Endothelial cell of umbilical vein (primary cell): Measurements from ENCODE around the gene HIC2. TPM values are rescaled to one million over a fixed set of nuclear protein-coding genes. Genes with fewer than 3 reads are reported as not detected.
"Not testable (repeated sequence)": the region's sequence is repeated elsewhere in the genome, so short reads cannot be mapped to it uniquely, and the experiment has no call there.

Source experiments
- BruUV-seq: library from RNA; stranded (reverse); fragments of 400-500 nt; replicated peaks from 2 replicates; lab custom pipeline; 2021; lab: Mats Ljungman, UMichigan
- CTCF ChIA-PET: fragments of 300-600, 350-600 bp; sonication (Branson Sonifier 250); formaldehyde crosslinking; loops from one replicate; lab custom pipeline; 2021; ENCODE audit warnings: antibody characterized with exemption, inconsistent platforms; lab: Charles Lee
- POLR2A ChIA-PET: fragments of 300-600, 350-600 bp; sonication (Branson Sonifier 250); formaldehyde crosslinking; loops from one replicate; lab custom pipeline; 2021; ENCODE audit warnings: antibody characterized with exemption, inconsistent platforms; lab: Charles Lee
- DNase-seq: peaks from one replicate; pipeline ENCODE4 v3.0.0-alpha.2; 2011; ENCODE audit warnings: low read depth, low spot score
- FAIRE-seq: peaks from 2 replicates; lab custom pipeline; 2011; peaks lifted over from hg19 to GRCh38; lab: Jason Lieb, UNC
- H2AFZ ChIP-seq: 2 replicates; pipeline ENCODE4 v1.6.0; 2012; ENCODE audit warnings: low read depth, low read length, control low read depth, inconsistent platforms
- H3K27ac ChIP-seq: 2 replicates; pipeline ENCODE4 v1.5.1; 2011; ENCODE audit warnings: low read depth, mild to moderate bottlenecking, control low read depth, low read length, moderate library complexity; ENCODE audit not compliant: insufficient read depth
- H3K27me3 ChIP-seq, 2 experiments: 2 replicates each; pipeline versions ENCODE4 v1.6.0 to v1.6.1; 2011; ENCODE audit warnings: low read length in 2 of 2, mixed read lengths in 1 of 2; ENCODE audit not compliant: control insufficient read depth in 2 of 2, insufficient read depth in 2 of 2
- H3K36me3 ChIP-seq, 2 experiments: 2 replicates in 1 of 2; 3 replicates in 1 of 2; pipeline ENCODE4 v1.5.1; 2011; ENCODE audit warnings: low read length in 2 of 2, mild to moderate bottlenecking in 1 of 2, moderate library complexity in 1 of 2; ENCODE audit not compliant: control insufficient read depth in 2 of 2, insufficient read depth in 2 of 2; ENCODE audit errors: extremely low read depth in 1 of 2
- H3K4me1 ChIP-seq: 3 replicates; pipeline ENCODE4 v1.5.1; 2011; ENCODE audit warnings: mild to moderate bottlenecking, low read length; ENCODE audit not compliant: control insufficient read depth, insufficient read depth; ENCODE audit errors: extremely low read depth
- H3K4me2 ChIP-seq: 2 replicates; pipeline ENCODE4 v1.6.1; 2011; ENCODE audit warnings: low read length, control low read depth, mixed read lengths; ENCODE audit not compliant: insufficient read depth
- H3K4me3 ChIP-seq, 3 experiments: fragments of 200-600 bp in 1 of 3; sonication (generic), shearing (Covaris generic) in 1 of 3; replicated peaks in 1 of 3; 2 replicates each; pipeline ENCODE4 v1.5.1; 2011 to 2016; ENCODE audit warnings: control low read depth in 3 of 3, low read length in 3 of 3, mild to moderate bottlenecking in 2 of 3, inconsistent platforms in 1 of 3, low read depth in 1 of 3, moderate library complexity in 1 of 3; ENCODE audit not compliant: insufficient read depth in 1 of 3
- H3K79me2 ChIP-seq: 2 replicates; pipeline ENCODE4 v1.6.0; 2012; ENCODE audit warnings: low read length, inconsistent platforms; ENCODE audit not compliant: control insufficient read depth, insufficient read depth
- H3K9ac ChIP-seq: replicated peaks from 2 replicates; pipeline ENCODE3; 2011; ENCODE audit warnings: low read length, control low read depth; ENCODE audit not compliant: insufficient read depth; ENCODE audit errors: extremely low read depth
- H3K9me1 ChIP-seq: replicated peaks from 3 replicates; pipeline ENCODE4 v1.6.0; 2011; ENCODE audit warnings: mild to moderate bottlenecking, low read length; ENCODE audit not compliant: control insufficient read depth, insufficient read depth; ENCODE audit errors: extremely low read depth
- H3K9me3 ChIP-seq: replicated peaks from 2 replicates; pipeline ENCODE4 v1.5.1; 2012; ENCODE audit warnings: low read length, inconsistent platforms; ENCODE audit not compliant: control insufficient read depth, insufficient read depth
- H4K20me1 ChIP-seq: replicated peaks from 2 replicates; pipeline ENCODE3; 2011; ENCODE audit warnings: mild to moderate bottlenecking, low read length; ENCODE audit not compliant: control insufficient read depth, insufficient read depth; ENCODE audit errors: extremely low read depth
- dilution Hi-C: fragments of 300-500 bp; cut with MboI; formaldehyde crosslinking; loops from one replicate; pipeline ENCODE4 v1.15.0; 2019; ENCODE audit warnings: low sequenced_read_pairs; ENCODE audit not compliant: extremely low pct_ligation_motif_present
- intact Hi-C: fragments of 100-400 bp; cut with micrococcal nuclease; formaldehyde crosslinking; loops from one replicate; pipeline ENCODE4 v1.10.0; 2022
- polyA plus RNA-seq, 4 experiments: library from polyadenylated mRNA; depleted of rRNA in 3 of 4; stranded (reverse) in 3 of 4; unstranded in 1 of 4; fragments of >200 nt; gene quantifications; 2 replicates each; pipeline versions ENCODE4 v1.2.1 to v1.2.3, GENCODE V29; 2011 to 2012; ENCODE audit warnings: missing spikeins in 1 of 4
- total RNA-seq: library from RNA; stranded (reverse); gene quantifications from 2 replicates; pipeline ENCODE4 v1.2.3, GENCODE V29; 2021

HIC2 gene
- total and polyA plus RNA-seq, 2 donors (not counting 3 experiments of a cell fraction or from before 2014, with no cell fraction given): 1.9 to 4.9 TPM

- CTCF ChIA-PET, H3K36me3 ChIP-seq, H3K4me1 ChIP-seq, H3K79me2 ChIP-seq, H3K9me3 ChIP-seq, H3K9ac ChIP-seq, POLR2A ChIA-PET, dilution Hi-C loops, H3K27ac ChIP-seq, DNase-seq, H2AFZ ChIP-seq, BruUV-seq, FAIRE-seq, H3K4me2 ChIP-seq, intact Hi-C loops, H3K9me1 ChIP-seq, H4K20me1 ChIP-seq, H3K27me3 ChIP-seq, H3K4me3 ChIP-seq: not testable (repeated sequence)
Observed at GRCh38 chr22:21489149-21489680, 72.0 kb downstream of the HIC2 start.

GRCh38 chr22:21490556-21490955, 73.4 kb downstream of the HIC2 start:
- POLR2A ChIA-PET, H4K20me1 ChIP-seq, H3K27me3 ChIP-seq, dilution Hi-C loops, BruUV-seq, H3K4me1 ChIP-seq, H3K9ac ChIP-seq, H2AFZ ChIP-seq, H3K4me2 ChIP-seq, CTCF ChIA-PET, H3K27ac ChIP-seq, H3K9me1 ChIP-seq, H3K4me3 ChIP-seq, H3K79me2 ChIP-seq, H3K9me3 ChIP-seq, FAIRE-seq, H3K36me3 ChIP-seq, intact Hi-C loops, DNase-seq: not testable (repeated sequence)

- H3K27me3 ChIP-seq, H3K4me1 ChIP-seq, H3K4me3 ChIP-seq, H3K9ac ChIP-seq, H3K36me3 ChIP-seq, H2AFZ ChIP-seq, H3K4me2 ChIP-seq, intact Hi-C loops, H3K27ac ChIP-seq, H3K79me2 ChIP-seq, H3K9me3 ChIP-seq, POLR2A ChIA-PET, BruUV-seq, FAIRE-seq, DNase-seq, CTCF ChIA-PET, H4K20me1 ChIP-seq, dilution Hi-C loops, H3K9me1 ChIP-seq: not testable (repeated sequence)
Observed at GRCh38 chr22:21492271-21492670, 75.1 kb downstream of the HIC2 start.

- H2AFZ ChIP-seq, H3K9me1 ChIP-seq, H4K20me1 ChIP-seq, H3K4me1 ChIP-seq, POLR2A ChIA-PET, CTCF ChIA-PET, H3K36me3 ChIP-seq, FAIRE-seq, H3K27ac ChIP-seq, H3K9ac ChIP-seq, H3K4me2 ChIP-seq, dilution Hi-C loops, intact Hi-C loops, BruUV-seq, H3K9me3 ChIP-seq, DNase-seq, H3K79me2 ChIP-seq, H3K27me3 ChIP-seq, H3K4me3 ChIP-seq: not testable (repeated sequence)
Observed at GRCh38 chr22:21493789-21494782, 76.9 kb downstream of the HIC2 start.
